GM19025 (cell line): Measurements from ENCODE around the gene CRABP2.

Experiments
- ATAC-seq: cut with Tn5 transposase; IDR thresholded peaks from one replicate; pipeline ENCODE4 v1.9.1; 2021; ENCODE audit warnings: mild to moderate bottlenecking, low read depth, moderate library complexity; ENCODE audit not compliant: unreplicated experiment

Gene CRABP2

DNA sequence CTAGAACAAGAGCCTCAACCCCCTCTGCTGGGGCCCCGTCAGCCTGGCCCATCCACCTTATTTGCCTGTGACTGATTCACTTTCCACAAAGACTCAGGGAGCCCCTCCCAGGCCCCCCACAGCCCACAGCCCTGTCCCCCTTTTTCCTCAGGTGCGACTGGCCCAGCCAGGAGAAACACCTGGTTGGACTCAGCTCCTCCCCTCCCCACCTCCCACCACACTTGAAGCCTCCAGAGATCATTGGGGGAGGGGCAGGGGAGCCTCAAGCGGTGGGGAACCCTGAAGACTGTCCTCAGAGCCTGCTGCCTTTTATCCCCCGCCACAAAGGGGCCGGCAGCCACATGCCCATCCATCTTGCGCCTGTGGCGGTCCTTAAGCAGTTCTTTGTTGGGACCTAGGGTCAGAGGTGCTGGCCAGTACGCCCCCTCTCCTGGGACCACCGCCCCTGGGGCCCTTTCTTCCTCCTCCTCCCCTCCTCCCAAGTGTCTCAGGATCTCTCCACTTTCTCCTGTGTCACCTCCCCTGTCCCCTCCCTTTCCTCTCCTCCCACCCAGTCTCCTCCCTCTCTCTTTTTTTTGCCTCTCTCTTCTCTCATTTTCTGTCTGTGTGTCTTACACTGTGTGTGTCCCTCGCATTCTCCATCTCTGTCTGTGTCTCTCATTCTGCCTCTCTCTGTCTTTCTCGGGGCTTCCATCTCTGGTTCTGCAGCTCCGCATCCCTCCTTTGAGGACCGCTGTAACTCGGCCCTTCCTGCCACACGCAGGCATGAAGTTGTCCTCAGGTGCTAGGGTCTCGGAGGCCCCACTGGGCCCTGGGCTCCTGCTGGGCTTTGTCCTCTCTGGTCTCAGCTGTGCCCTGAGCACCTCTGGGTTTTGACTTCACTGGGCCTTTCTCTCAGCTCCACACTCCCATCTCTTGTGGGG, 12.2 kb downstream of the CRABP2 start:
- no peak for ATAC-seq

DNA sequence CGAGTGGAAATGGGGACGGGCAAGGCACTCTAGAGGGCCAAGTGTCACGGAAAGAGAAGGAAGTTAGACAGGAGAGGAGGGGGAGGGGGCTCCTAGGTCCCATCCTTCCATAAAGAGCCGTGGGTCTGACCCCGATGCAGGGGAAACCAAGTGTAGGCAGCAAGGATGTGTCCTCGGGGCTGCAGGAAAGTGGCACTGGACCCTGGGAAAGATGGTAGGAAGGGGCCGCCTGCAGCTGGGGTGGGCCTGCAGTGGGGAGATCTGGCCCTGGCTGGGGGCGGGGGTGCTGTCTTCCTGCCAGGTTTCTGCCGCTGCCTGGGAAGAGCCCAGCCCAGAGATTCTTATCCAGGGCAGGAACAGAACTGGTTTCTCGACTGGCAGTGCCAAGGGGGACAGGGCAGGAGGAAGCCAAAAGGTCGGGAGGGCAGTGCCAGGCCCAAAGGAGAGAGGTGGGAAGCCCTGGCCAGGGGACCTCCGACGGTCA, 12.9 kb downstream of the CRABP2 start:
- ATAC-seq, result no peak

DNA sequence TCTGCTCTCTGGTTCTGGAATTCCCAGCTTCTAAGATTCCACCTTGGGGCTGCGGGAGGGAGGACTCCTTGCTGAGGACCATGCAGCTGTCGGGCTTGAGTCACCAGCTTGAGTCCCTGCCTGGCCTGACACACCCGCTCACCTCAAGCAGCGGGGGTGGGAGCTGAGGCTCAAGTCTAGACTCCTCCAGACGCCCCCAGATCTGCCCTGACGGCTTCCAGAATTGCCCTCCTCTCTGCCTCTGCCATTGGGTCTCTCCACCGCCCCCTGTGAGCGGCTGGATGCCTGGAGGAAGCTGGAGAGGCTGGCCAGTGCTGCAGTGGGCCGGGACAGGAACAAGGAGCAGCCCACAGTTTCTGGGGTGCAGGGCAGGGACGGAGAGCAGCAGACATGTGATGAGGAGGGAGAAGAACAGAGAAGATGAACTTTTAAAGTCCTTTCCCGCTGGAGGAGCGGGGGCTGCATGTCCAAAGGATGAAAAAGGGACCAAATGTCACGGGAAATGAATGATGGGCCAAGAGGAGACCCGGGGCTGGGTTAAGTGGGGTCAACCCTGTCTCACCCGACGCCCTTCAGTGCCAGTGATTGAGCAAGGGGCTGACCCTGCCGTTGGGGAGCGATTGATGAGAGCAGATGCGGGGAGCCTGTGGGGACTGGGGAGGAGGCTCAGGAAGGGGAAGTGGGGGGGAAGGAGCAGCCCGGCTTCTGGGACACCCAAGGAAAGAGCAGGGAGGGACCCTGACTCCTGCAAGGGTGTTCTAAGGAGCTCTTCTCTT, 13.5 kb downstream of the CRABP2 start:
- ATAC-seq, result no peak

DNA sequence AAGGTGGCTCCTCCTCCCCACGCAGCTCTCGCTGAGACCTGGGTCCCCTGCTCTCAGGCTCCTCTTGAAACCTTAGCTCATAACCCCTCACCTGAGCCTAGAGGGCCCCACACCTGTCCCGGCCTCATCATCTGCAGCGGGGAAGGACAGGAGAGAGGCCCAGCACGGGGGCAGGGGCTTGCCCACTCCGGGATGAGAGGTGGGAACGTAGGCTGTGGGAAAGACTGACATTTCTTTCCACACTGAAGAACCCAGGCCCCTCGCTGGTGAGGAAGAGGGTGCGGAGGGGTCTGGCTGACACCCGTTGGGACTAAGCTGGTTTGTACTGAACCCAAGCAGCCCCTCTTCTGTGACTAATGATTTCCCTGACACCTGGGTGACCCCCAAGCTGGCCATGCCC, 14.2 kb downstream of the CRABP2 start:
- no peak for ATAC-seq

DNA sequence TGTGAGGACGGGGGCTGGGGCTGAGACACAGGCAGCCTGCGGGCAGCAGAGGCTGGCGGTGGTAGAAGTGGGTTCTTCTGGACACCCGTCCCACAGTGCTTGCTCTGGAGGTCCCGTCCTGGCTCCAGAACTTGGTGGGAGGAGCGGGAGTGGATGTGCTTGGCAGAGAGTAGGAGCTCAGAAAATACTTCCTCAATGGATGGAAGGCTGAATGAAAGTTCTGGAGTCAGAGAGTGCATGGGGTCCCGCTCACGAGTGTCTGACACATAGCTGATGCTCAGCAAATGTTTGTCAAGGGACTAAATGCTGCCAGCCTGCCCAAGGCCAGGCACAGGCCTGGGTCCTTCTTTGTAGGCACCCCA, 14.7 kb downstream of the CRABP2 start:
- ATAC-seq, result no peak

DNA sequence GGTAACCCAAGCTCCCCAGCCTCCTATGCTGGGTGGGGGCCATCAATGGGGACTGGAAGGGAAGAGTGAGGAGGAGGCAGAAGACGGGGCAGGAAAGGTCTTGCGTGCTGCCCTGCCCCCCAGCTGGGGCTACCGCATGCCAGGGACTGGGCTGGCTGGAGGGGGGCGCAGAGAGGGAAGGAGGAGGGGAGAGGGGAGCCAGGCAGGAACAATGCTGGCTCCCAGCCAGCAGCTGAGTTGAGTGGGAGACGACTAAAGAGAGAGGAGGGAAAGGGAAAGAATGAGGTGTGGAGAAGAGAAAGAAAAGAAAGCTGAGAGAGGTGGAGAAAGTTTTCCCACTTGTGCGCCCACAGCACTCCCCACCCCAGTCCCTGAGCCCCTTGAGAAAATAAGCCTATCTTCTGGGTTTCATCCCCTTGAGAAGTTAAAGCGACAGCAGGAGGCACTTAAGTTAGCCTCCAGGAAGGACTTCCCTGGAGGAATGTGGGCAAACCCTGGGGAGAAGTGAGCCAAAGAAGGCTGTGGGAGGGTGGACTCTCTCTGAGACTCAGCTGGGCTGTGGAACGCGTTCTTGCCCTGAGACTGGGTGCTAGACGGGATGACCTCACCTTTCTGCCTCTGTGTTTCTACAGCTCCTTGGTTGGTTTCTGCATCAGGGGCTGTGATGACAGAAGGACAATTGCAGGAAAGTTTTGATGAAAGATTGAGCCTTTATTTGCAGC, 15.3 kb downstream of the CRABP2 start:
- no peak for ATAC-seq

DNA sequence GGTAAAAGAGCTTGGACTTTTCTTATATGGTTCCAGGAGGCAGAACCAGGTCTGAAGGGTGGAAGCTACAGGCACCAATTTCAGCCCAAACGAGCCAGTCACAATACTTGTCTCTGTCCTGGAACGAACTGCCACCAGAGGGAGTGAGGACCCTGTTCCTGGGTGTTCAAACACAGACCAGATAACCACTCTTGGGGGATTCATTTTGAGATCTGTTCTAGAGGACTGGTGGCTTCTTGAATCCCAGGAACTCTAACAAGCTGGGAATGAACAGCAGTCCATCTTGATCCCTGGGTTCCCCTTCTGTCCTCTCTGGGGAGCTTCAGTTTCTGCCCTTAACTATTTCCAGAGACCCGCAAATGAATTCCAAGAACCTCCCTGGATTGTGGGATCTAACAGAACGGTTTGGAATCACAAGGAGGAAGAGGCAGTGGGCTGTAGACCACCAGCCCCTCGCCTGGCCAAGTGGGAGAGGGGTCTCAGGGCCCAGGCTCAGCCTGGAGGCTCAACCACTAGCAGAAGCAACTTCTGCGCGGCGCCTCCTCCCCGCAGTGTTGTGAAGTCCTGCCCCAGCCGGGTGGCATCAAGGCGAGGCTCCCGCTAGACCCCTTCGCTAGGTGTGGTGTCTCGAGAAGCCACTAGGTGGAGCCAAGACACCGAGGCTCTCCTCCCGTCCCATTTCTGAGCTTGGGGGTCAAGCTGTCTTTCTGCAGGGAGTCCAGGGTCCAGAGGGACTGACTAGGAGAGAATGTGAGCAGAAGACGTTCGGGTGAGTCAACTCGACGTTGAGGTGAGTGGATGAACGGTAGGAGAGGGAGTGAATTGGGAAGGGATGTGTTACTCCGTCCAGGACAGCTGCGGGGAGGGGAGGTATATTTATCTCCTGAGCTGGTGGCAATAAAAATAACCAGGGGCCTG, 16.1 kb downstream of the CRABP2 start:
- ATAC-seq, result no peak

DNA sequence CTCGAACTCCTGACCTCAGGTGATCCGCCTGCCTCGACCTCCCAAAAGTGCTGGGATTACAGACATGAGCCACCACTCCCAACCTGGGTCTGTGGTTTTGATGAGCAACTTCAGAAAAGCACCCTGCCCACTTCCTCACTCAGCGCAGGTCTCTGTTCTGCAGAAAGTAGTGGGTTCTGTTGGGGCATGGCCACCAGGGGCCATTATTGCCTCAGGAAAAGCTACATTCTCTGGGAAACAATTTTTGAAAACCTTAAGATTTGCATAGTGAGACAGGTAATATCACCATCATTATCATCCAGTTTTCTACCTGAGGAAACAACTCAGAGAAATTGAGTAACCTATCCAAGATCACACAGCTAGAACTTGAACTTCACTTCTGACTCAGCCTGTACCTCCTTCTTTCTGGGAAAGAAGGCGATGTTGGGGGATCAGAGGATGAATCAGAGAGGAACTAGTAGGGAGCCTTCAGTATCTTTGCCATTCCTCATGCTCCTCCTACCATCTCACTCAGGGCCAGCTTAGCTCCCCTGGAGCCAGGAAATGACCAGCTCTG, 21.1 kb downstream of the CRABP2 start:
- ATAC-seq, result no peak

DNA sequence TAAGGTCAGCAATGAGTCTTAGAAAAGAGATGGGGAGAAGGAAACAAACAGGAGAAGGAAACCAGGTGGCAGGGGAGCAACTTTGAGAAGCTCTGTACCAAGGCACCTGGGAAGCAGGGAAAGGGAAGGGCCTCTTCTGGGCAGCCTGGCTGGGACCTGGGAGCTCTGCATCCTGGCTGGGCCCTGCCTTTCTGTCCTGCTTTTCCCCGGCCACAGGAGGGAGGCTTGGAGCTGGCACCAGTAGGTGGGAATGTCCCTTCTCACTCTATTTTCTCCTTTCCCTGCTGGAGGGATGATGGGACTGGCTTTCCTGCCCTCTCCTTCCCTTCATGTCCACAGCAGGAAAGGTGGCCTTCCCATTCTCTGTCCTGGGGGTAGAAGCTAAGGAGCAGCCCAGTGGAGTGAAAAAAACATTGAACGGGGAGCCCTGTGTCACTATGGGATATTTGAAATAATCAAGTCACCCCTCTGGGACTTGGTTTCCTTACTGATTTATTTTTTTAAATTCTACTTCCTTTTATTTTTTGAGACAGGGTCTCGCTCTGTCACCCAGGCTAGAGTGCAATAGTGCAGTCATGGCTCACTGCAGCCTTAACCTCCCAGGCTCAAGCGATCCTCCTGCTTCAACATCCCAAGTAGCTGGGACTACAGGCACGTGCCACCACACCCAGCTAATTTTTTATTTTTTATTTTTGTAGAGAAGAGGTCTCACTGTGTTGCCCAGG, 23.1 kb downstream of the CRABP2 start:
- no peak for ATAC-seq

DNA sequence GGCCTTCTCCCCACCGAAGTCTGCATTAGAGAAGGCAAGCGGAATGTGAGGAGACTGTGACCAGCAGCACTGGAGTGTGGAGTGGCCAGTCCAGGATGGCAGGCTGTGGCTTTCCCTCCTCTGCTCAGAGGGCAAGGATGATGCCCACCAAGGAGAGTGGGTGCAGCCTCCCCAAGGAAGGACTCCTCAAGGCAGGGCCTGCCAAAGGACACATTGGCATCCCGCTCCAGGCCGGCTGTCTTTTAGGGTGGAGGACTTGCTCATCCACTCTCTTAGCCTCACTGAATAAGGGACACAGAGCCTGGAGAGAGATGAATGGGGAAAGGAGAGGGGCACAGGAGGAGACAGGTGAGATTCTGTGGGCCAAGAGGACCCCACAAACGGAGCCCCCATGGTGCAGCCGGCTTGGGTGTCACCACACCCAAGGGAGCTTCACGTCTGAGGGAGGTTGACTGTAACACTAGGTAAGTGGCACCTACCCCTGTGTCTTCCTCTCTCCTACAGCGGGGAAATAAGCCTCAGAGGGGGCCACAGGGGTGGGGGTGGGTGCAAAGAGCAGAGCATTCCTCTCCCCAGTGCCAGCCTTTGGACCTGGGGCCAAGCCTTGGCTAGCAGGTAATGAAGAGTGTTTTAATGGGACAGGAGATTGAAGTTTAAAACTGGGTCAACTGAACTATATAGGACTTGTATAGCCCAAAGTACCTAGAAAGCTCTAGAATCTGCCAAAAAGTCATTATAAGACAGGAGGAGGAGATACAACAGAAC, 24.0 kb downstream of the CRABP2 start:
- no peak for ATAC-seq

DNA sequence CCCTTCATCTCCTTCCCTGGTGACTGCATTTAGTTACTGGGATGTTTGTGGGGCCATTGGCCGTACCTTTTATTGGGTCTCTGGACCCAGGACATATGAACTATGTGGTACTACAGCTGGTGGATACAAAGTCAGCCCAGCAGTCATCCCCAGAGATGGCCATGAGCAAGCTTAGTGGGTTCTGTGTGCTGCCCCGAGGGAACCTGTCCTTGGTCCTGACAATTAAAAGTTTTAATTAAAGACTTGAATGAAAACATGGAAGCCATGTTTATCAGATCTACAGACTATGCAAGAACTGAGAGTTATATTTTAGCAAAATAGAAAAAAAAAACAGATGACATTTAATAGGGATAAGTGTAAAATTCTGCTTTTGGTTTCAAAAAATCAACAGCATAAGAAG, 25.3 kb downstream of the CRABP2 start:
- no peak for ATAC-seq

DNA sequence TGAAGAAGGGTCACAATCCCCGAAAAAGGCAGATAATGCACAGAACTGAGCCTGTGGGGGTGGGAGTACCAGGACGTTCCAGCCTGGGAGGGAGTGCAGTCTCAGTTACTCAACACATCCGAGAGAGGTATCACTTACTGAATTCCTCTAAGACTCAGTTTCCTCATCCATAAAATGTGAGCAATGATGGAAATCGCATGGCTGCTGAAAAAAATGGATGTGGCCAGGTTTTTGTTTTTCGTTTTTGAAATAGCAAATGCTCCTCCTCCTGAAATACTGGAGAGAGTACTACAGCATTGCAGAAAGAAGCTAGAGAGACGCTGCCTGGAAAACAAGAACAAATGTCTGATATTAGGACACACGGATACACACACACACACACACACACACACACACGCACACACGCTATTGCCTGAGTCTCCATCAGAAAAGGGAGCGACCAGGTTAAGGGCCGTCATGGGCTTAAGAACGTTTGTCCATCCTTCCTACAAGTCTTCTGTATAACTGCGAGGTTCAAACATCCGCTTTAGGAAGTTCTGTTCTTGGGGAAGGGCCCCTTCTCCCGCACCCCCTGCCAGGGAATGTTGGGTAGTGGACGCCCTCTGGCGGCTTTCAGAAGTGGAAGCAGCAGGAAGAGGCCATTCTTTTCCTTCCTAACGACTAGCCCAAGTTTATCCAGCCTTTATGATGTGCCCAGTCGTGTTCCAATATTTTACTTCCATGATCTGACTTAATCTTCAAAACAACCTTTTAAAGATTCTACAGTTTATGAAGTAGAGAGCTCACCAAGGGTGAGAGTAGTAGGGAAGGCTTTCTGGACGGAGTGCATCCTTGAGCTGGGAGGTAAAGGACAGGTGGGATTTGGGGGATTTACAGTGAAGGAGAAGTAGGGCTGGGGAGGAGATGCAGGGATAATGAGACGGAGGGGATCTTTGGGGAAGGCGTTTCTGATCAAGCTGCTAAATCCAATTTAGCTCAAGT, 27.5 kb downstream of the CRABP2 start:
- no peak for ATAC-seq

DNA sequence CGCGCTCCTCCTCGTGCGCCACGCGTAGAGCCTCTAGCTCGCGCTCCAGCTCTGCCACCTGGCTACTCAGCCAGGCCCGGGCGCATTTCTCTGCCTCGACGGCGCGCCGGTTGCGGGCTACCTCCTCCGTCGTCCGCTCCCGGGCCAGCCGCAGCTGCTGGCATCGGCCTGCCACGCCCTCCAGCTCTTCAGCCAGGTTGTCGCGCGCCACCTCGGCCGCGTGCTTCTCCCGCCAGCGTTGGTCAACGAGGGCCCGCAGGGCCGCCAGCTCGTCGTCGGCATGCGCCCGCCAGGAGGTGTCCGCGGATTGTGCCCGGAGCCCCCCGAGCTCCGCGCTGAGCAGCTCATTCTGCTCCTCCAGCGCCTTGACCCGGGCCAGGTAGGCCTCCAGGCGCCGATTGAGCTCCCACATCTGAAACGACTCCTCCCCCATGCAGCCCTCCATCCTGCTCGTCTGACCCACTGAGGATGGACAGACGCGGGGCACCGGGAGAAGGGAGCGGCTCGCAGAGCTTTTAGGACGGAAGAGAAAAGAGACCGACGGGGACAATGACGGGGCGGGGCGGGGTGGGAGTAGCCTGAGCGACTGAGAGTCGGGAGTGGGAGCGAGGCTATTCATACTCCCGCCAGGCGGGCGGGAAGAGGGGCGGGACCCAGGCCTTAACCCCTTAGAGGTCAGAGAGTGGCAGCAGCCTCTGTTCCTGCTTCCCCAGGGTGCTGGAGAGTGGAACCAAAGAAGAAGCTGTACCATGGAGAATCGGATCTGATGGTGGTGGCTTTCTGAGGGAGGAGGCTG, 28.4 kb downstream of the CRABP2 start, which contains the start of gene NES:
Gene NES (minus strand): TSS at position 588 of the 796 bp plus-strand sequence. CDS start 143 bp downstream, at position 445.
- ATAC-seq, result no peak

DNA sequence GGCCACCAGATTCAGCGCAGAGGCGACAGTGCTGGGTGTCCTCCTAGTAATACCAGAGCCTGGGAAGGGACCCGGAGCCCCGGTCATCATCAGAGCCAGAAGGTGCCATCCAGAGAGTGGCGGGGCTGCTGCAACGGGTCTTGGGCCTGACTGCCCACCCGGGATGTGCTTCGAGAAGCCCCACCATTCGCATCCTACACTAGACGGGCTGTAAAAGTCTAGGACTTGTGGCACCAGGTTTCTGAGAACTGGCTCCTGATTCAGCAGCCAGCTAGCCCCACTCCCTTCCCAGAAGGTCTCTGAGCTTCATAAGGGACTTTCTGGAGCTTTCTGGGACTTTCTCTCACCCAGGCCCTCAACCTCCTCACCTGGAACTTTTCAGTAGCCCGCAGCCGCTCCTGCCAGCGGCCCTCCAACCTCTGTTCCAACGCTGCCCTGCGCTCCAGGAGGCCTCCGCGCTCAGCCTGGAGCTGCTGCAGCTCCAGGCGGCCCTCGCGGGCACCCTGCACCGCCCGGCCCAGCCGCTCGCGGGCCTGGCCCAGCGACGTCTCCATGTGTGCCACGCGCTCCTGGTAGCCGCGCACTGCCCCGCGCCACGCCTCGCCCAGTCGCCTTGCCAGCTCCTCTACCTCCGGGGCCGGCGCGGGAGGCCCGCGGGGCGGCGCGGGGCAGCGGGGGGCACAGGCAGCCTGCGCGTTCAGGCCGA, 29.1 kb downstream of the CRABP2 start:
- no peak for ATAC-seq
